ENCODE results near the gene ZFAND3. TPM values are rescaled to one million over a fixed set of nuclear protein-coding genes. Genes with fewer than 3 reads are reported as not detected.

ZFAND3 gene
- total RNA-seq, 4 donors from 2014 or later = 43.5 to 73.1 (median 49.0) TPM

DNA sequence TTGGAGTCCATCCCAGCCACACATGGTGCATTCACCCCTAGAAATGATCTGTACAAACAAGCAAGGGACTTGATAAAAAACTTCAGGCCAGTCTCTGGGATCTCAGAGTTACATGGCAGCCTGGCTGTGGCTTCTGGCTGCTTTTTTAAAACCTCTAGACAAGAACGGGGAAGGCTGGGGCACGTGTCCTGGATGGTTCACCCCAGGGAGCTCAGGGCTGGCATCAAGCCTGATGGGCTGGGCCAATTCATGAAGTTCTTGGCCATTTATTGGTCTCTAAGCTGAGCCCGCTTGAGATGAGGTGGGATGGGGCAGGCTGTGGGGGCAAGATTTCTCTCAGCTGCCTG lies 10.4 kb upstream of the ZFAND3 start:
- TF ChIP-seq, protein P1, sequence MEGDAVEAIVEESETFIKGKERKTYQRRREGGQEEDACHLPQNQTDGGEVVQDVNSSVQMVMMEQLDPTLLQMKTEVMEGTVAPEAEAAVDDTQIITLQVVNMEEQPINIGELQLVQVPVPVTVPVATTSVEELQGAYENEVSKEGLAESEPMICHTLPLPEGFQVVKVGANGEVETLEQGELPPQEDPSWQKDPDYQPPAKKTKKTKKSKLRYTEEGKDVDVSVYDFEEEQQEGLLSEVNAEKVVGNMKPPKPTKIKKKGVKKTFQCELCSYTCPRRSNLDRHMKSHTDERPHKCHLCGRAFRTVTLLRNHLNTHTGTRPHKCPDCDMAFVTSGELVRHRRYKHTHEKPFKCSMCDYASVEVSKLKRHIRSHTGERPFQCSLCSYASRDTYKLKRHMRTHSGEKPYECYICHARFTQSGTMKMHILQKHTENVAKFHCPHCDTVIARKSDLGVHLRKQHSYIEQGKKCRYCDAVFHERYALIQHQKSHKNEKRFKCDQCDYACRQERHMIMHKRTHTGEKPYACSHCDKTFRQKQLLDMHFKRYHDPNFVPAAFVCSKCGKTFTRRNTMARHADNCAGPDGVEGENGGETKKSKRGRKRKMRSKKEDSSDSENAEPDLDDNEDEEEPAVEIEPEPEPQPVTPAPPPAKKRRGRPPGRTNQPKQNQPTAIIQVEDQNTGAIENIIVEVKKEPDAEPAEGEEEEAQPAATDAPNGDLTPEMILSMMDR (IDR thresholded peaks at IDR 0.05; ENCODE audit: low read depth) = no peak

DNA sequence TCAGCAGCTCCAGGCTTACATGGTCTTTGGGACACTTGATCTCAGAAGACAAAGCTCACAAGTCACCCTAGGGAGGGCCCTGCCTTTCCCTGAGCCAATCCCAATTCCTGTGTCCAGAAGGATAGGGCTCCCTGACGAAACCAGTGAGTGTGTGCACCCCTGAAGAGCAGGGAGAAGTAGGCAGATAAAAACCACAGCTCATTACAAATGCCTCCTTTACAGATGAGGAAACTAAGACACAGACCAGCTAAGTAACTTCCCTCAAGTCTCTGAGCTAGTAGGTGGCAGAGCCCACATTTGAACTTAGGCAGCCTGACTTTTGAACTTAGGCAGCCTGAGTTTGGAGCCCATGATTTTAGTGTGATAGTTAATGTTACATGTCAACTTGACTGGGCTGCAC lies 6.7 kb upstream of the ZFAND3 start:
- TF ChIP-seq, protein P1 (IDR thresholded peaks at IDR 0.05; ENCODE audit: low read depth) = no peak

DNA sequence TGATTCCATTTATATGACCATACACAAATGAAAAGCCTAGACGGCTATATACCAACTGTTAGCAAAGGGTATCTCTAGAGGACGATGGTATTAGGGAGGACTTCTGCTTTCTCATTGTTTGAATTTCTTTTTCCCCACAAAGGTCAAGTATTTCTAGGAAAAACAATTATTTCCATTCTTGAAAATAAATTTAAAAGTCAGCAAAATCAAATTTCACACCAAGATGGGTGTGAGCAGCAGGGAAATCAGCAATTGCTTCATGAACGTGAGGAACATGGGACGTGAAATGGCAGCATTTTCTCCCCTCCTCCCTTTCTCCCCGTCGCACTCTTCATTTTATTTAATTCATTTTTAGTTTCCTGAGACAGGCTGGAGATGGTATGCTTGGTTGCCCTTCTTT lies 5.2 kb upstream of the ZFAND3 start:
- TF ChIP-seq, protein P1 (IDR thresholded peaks at IDR 0.05; ENCODE audit: low read depth) = no peak

DNA sequence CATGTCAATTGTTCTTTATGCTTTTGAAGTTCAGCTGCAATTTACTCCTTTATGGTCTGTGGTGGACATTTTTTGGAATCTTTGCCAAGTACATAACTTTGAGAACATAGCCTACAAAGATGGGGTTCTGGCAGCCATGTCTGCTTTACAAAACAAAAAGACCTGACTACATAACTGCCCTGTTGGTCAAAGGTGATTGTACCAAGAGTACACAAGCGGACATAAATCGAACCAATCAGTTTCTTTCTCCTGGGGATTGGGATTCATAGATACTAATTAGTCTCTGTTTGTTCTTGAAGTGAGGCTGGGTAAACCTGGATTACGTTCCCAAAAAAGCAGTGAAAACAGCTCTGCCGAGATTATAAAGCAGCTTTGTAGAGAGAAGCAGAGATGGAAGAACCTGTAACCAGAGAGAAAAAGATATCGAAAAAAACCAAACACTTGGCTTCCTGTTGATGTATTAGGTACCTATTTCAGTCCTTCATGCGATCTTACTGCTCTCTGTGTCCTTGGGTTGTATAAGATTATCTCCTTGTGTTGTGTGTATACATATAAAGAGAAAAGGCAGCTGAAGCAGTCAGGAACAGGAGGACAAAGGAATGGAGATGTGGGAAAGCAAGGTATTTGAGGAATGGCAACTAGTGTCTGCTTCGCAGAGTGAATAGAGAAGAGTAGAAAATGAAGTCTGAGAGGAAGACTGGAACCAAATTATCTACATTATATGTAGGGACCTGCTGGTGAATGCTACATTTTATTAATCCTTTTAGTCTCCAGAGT lies 2.7 kb upstream of the ZFAND3 start:
- TF ChIP-seq, protein P1 (IDR thresholded peaks at IDR 0.05; ENCODE audit: low read depth) = no peak

DNA sequence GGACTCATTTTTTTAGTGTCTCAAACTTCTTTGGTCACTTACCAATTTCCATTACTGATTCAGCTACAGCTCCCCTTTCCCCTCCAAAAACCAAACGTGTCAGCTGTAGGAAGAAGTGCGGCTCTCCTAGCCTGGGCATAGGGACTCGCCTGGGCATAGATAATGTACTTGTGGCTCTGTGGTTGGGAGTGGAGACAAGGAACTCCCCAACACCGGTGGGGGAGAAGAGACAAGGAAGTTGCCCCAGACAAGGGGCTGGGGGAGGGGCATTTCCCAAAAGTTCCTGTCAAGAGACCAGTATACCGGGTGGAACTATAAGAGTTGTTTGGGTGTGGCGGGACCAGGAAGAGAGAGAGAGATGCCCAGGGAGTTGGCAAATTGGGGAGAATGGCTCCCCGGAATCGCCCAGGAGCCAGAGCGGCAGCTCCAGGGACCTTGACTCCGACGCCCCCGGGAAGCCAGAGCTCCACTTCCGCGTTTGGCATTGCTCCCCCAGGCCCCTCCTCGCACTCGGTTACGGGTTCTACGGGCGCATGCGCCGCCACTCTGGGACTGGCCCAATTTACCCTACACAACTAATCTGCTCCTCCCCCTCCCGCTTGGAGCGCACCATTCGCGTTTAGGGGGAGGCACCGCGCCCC lies 871 bp upstream of the ZFAND3 start:
- TF ChIP-seq, protein P1 (IDR thresholded peaks at IDR 0.05; ENCODE audit: low read depth) = no peak

DNA sequence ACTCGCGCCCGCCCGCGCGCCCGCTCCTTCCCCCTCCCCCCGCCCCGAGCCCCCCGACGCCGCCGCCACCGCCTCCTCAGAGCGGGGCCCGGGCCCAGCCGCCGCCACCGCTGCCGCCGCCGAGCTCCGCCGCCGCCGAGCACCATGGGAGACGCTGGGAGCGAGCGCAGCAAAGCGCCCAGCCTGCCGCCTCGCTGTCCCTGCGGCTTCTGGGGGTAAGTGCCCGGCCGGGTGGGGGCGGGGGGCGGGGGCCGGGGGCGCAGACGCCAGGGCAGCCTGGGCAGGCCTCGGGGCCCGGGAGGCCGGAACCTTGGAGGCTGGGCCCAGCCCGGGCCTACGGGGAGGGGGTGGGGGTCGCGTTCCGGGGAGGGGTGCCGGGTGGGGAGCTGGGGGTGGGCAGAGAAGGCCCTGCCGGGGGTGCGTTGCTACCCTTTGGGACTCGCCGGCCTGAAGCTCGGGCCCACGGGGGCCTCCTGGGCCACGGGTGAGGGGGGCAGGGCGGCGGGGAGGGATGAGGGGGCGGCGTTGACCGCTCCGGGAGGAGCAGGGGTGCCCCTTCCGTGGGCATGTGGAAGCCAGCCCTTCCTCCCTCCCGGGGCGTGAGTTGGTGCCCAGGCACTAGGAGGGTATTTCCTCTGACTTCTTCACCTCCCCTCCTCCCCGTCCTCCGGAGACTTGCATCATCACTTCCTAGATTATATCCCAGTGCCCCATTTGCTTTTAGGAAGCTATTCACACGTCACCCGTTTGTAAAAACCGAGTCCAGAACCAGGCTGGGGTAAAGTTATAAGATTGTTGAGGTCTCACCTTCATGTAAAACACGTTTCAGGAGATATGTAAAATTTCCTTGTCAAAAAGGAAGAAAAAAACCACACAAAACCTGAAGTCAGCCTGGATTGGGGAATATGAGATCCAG lies 533 bp downstream of the ZFAND3 start:
- TF ChIP-seq, protein P1 (IDR thresholded peaks at IDR 0.05; ENCODE audit: low read depth) = no peak

DNA sequence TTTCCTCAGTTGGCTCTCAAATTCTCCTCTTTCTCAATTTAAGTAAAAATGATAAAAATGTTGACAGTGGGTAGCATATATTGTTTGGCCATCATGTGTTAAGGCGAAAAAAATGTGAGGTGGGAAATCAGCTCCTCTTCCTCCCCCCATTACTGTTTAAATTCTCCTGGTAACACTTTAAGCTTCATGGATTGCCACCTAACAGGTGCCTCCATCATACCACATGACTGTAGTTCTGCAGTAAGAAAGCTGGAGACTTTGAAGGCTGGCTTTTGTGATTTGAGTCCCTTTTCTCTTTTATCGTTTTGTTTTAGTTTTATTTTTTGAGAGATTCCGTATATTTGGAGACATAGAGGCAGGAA lies 1.2 kb downstream of the ZFAND3 start:
- TF ChIP-seq, protein P1 (IDR thresholded peaks at IDR 0.05; ENCODE audit: low read depth) = no peak
